Measurements from ENCODE around the gene CA12.
"Not testable (repeated sequence)": the region's sequence is repeated elsewhere in the genome, so short reads cannot be mapped to it uniquely, and the experiment has no call there.

Gene CA12

DNA sequence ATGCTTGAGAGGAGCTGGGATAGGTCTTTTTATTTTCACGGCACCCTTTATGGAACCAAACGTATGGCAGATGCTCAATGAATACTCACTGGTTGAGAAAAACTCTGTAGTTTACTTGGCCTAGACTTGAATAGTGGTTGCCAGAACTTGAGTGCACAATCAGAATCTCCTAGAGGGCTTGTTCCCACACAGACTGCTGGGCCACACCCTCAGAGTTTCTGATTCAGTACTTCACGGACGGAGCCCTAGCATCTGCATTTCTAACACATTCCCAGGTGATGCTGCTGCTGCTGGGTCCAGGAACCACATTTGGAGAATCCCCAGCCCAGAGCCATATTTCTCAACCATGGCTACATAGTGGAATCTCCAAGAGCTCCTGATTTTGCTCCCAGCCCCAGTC is 24.6 kb downstream of the CA12 start:
- DNase-seq (ENCODE audit: low spot score) = no peak

GRCh38 chr15:63354821-63355650 is 26.6 kb downstream of the CA12 start:
- DNase-seq (ENCODE audit: low spot score) = no peak

- DNase-seq (ENCODE audit: low spot score) = no peak
Measured at GRCh38 chr15:63353887-63354286, 27.8 kb downstream of the CA12 start.

DNA sequence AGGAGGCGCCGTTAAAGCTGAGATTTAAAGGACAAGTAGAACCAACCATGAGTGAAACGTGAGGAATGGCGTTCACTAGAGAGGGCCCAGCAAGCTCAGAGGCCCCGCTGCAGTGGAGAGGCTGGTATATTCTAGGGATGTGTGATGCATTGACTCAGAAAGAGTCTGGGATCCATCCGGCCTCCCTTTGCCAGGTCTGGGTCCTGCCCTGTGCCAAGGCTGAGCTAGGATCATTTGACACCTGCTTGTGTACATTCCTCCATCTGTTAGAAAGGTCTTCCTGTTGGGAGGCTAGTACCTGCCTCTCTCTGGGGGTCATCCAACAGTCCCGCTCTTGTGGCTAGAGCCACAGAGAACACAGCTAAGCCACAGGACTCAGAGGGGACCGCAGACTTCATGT is 28.4 kb downstream of the CA12 start:
- DNase-seq (ENCODE audit: low spot score) = no peak

DNA sequence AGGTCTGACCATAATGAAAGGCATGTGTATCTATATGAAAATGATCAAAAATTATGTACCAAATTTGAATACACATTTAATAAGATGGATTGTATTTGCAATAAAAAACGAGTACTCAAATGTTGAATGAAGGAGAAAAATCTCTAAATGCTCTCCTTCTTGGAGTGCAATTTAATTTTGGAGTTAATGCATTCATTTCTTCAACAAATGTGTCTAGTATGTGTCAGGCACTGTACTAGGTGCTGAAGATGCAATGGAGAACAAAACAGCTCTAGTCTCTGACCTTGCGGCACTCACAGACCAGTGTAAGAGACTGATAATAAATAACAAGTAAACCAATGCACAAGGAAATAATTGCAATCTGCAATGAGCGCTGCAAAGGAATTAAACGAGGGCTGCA is 28.8 kb downstream of the CA12 start:
- no peak for DNase-seq (ENCODE audit: low spot score)

DNA sequence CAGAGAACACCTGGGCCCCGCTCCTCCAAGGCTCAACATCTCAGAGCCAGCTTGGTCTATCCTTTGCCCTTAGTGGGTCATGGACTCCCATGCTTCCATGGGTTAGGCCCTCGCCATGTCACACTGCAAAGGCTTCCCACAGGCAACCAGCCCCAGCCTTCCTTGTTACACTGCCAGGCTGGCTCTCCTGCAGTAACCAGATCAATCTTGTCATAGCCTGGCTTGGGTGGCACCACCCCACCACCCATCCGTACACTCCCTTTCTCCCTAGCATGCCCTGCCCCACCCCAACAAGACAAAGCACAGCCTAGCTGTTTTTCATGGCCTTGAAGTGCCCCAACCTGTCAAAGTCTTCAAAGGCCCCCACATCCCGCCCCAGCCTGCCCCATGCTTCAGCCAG is 30.5 kb downstream of the CA12 start:
- DNase-seq (ENCODE audit: low spot score) = no peak

DNA sequence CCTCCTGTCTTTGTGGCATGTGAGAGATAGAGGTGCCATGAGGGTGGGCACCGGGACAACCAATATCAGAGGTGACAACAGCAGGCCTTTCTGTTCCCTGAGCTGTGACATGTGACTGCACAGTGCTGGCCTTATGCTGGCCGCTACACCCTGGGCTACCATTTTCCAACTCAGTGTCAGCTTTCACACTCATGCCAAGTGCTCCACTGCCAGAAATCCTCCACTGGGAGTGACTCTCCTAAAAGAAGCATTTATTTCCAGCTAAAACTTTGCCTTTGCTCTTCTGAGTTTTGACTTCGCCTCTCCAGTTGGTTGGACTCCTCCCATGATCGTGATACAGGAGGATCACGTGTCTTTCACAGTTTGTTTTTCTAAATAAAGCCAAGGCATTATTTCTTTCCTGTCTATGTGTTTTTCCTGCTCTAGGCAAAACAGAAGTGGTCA is 31.4 kb downstream of the CA12 start:
- no peak for DNase-seq (ENCODE audit: low spot score)

GRCh38 chr15:63349621-63350020 is 32.0 kb downstream of the CA12 start:
- no peak for DNase-seq (ENCODE audit: low spot score)

DNA sequence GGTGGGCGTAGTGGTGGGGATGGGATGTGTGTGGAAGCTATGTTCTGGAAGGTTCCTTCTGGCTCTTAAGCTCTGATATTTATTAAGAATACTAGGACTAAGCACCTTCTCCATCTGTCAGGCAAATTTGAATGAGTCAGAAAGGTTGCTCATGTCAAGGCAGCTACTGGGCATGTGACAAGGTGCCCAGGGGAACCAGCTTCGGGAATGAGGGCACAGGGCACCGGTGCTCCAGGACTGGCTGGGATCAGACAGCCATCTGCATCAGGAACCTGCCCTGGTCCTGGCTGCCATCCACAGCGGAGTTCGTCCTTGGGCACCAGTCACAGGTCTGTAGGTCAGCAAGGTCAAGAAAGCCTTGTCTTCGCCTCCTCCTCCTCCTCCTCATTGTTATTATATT is 32.5 kb downstream of the CA12 start:
- no peak for DNase-seq (ENCODE audit: low spot score)

DNA sequence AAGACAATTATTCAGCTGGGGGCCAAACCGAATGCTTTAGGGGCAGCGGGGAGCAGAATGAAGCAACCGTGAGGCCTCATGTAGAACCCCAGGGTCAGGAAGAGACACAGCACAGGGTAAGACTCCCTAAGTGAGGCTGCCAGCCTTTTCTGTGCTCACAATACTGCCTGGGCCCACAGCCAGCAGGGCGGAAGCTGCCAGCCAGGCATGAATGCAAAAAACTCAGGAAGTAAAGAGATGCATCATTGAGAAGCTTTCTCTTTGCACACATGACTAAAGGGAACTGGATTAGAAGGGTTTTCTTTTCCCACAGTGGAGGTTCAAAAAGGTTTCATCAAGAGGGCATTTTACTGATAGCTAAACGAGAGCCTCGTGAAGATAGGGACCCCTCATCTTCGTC is 33.3 kb downstream of the CA12 start:
- DNase-seq (ENCODE audit: low spot score) = peak; percentile 78

GRCh38 chr15:63347074-63347857 is 34.4 kb downstream of the CA12 start:
- DNase-seq (ENCODE audit: low spot score) = no peak

- no peak for DNase-seq (ENCODE audit: low spot score)
Measured at GRCh38 chr15:63345391-63345752, 36.3 kb downstream of the CA12 start.

DNA sequence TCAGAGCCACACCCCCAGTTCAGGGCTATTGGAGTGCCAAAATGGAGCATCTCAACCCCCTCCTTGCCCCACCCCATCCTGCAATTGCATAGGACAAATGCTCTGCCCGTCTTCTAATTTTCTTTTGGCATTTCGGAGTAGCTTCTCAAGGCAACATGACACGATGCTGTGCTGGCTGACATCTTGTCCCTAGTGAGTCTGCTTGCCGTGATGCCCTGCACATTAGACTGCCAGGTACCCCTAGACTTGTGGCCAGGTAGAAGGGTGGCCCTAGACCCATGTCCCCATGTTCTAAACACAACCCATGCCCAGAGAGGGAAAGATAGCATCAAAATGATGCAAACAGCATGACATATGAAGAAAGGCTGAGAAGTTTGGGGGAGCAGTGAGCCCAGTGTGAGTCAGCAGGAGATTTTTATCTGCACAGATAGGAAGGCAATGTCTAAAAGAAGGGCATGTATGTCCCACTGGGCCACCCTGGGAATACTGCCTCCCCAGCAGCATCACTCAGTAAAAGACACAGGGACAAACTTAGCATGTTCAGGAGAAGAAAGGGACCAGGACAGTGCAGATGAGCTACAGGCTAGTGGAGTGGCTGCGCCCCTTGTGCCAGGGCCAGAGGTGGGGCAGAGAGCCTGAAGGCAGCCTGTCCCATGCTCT is 36.8 kb downstream of the CA12 start:
- DNase-seq (ENCODE audit: low spot score) = no peak

DNA sequence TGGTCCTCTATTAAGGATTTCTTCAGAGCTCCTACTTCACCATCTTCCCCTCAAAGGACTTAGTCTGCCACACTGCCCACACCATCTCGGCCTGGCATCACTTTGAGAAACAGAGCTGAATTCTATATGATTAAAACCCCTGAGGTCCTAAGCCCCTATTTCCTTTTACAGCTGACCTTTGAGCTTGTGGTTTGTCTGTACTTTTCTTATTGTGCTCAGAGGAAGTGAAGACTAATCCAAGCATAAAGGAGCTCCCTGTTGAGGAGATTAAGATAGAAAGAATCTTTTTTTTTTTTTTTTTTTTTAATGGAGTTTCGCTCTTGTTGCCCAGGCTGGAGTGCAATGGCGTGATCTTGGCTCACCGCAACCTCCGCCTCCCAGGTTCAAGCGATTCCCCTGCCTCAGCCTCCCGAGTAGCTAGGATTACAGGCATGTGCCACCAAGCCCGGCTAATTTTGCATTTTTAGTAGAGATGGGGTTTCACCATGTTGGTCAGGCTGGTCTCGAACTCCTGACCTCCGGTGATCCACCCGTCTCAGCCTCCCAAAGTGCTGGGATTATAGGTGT is 38.6 kb downstream of the CA12 start:
- not testable (repeated sequence) for DNase-seq (ENCODE audit: low spot score)

GRCh38 chr15:63341898-63342297 is 39.7 kb downstream of the CA12 start:
- DNase-seq (ENCODE audit: low spot score) = no peak

DNA sequence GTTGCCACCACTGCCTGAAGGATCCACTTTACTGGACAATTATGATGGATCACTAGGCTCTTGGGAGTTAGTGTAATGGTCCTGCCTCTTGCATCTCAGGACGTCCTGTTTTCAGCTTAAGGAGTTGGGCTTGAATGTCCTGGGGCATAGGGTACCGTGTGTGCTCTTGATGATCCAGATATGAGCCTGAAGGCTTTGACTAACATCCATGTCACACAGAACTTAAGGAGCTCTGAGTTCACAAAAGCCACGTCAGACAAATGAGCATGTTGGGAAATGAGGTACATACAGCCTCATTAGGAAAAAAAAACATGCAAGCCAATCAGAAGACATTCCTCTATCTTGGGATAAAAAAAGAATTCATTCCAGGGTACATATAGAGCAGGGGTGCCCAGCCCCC is 40.8 kb downstream of the CA12 start:
- DNase-seq (ENCODE audit: low spot score) = no peak

DNA sequence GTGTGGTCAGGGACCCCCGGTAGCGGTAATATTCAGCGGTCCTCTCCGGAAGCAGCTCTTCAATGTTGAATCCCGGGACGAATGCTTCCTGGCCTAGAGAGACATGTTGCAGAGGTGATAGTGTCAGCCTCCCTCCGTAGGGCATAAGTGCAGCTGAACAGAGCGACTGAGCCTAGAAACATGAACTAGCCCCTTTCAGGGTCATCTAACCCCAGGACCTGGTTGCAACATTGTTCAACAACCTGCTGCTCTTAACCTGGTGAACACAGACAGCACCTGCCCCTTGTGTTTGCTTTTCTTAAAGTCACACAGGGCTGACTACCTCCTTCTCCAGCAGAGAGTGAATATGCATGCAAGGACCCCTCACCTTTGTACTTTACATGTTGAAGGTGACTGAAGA is 41.3 kb downstream of the CA12 start:
- DNase-seq (ENCODE audit: low spot score) = no peak

DNA sequence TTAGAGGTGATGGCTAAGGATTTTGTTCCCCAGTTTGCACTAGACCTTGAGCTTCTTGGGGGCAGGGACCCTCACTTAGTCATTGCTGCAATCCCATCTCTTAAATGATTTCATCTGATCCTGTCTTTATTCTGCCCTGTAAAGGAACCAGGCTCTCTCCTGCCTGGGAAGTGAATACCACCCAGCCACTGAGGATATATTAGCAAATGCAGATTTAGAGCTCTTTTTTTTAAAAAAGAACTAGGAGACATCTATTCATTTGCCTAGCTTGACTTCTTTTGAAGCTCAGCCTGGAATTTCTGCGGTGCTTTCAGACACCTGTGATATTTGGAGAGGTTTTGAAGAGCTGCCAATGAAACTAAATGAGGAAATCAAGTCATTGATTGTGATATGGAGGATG is 41.8 kb downstream of the CA12 start:
- no peak for DNase-seq (ENCODE audit: low spot score)

DNA sequence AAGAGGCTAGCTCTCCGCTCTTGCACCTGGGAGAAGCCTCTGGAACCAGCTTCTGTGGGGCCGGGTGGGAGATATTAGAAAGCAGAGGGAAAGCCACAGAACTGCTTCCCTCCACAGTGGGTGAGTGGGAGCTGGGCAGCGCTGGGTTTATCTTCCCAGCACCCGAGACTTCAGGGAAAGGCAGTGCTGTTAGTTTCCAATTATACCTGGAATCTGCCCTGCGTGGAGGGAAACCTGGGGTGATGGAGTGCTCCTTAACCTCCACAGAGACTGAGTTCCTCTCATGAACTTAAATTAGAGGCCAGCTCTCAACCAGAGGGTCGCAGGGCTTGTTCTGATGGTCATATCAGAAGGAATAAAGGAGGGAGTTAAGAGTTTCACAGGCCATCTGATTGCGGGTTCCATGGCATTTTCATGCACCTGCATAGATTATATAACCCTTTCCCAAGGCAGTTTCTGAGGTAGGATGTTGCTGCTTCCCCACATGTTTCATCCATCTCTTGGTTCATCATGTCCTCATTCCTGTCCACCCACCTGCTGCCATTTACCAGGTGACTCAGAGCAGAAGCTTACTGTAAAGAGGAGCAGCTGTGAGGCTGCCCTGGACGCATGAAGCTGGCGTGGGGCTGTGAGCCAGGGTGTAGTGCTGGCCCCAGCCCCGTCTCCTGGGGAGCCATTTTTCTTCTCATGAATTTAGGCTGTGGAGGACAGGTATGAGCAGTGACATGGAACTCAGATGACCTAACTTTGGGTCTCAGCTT is 42.5 kb downstream of the CA12 start:
- no peak for DNase-seq (ENCODE audit: low spot score)

DNA sequence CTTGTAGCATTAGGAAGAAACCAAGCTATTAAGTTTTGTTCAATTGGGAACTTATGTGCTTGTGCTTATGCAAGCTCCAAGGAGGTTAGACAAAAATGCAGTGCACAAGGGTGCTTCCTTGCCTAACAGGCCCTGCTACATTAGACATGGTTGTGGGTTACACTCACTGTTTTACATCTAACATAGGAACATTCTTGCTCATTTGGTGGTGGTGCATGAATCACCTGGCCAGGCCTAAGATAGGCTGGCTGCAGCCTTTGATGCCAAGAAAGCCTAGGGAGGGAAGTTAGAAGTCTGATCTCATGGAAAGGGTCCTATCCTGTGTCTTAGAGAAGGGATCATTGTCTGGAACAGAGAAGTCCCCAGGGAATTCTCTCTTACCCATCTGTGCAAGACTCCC is 43.5 kb downstream of the CA12 start:
- no peak for DNase-seq (ENCODE audit: low spot score)

DNA sequence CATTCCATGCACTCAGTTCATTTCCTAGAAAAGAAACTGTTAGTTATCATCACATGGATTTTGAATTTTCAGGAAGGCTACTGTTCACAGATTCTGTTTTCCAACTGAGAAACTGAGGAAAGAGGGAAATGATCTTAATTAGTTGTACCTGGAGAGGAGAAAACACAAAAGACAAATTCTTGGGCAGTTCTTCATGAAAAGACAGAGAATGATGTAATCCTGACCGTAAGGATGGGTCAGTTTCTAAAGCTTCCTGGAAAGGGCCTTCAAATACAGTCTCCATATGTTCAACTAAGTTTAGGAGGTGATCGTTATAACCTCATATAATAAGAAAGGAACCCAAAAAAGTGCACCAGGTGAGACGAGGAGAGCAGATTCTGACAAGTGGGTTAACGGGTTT is 44.6 kb downstream of the CA12 start:
- no peak for DNase-seq (ENCODE audit: low spot score)

All from pons (tissue), 1 donor.